K562 (cell line): Measurements from ENCODE around the gene MEF2B.

Source experiments
- IFI16 ChIP-seq: fragments of 250-450 bp; sonication (Bioruptor Pico); IDR thresholded peaks from 2 replicates; pipeline ENCODE4 v2.1.2; 2022; ENCODE audit warnings: mild to moderate bottlenecking, inconsistent platforms
- SMAD1 ChIP-seq: fragments of 150-350 bp; IDR thresholded peaks from 2 replicates; pipeline ENCODE4 v1.6.1; 2014; ENCODE audit warnings: low read length, low read depth; ENCODE audit not compliant: partially characterized antibody
- THRAP3 ChIP-seq: fragments of 450-650 bp; IDR thresholded peaks from 2 replicates; pipeline ENCODE4 v1.6.1; 2016; ENCODE audit warnings: mild to moderate bottlenecking, inconsistent platforms, borderline replicate concordance
- YBX1 ChIP-seq: fragments of 450-650 bp; IDR thresholded peaks from 2 replicates; pipeline ENCODE4 v1.7.1; 2016; ENCODE audit warnings: mild to moderate bottlenecking
- ZNF384 ChIP-seq: IDR thresholded peaks from 2 replicates; pipeline ENCODE4 v1.6.1; 2012; ENCODE audit warnings: low read depth, low read length, improper control_type of control experiment
- ZNF695 ChIP-seq: fragments of 450-650 bp; formaldehyde crosslinking; IDR thresholded peaks from 2 replicates; pipeline ENCODE4 v1.4.0; 2020; ENCODE audit warnings: mild to moderate bottlenecking, moderate library complexity
- ZNF830 ChIP-seq: fragments of 250-450 bp; sonication (Bioruptor Pico); IDR thresholded peaks from 2 replicates; pipeline ENCODE4 v1.5.0; 2021; ENCODE audit warnings: mild to moderate bottlenecking
- TF ChIP-seq, protein P1 (sequence below): fragments of 450-650 bp; formaldehyde crosslinking; IDR thresholded peaks from 2 replicates; pipeline ENCODE4 v1.4.0; 2020; ENCODE audit warnings: mild to moderate bottlenecking, moderate library complexity
- TF ChIP-seq, protein P2 (sequence below), 3 experiments: IDR thresholded peaks in 2 of 3; conservative IDR thresholded peaks in 1 of 3; 2 replicates each; pipeline ENCODE4 v1.5.1; 2011 to 2012; ENCODE audit warnings: low read length in 3 of 3, mild to moderate bottlenecking in 3 of 3, control low read depth in 2 of 3, improper control_type of control experiment in 1 of 3, inconsistent platforms in 1 of 3, low read depth in 1 of 3, mixed read lengths in 1 of 3, moderate library complexity in 1 of 3; ENCODE audit not compliant: insufficient read depth in 2 of 3

DNA sequence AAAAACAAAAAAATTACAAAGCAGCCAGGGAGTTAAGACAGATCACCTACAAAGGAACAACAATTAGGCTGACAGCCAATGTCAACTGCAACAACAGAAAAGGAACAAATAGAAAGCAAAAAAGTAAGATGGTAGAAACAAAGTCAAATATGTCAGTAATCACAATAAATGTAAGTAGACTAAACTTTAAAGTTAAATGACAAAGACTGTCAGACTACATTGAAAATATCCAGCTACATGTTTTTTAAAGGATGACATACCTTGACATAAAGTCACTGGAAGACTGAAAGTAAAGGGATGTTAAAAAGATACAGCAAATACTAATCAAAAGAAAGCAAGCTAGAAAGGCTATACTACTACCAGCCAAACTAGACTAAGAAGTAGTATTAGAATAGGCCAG lies 46.7 kb downstream of the MEF2B start:
- TF ChIP-seq, protein P1, sequence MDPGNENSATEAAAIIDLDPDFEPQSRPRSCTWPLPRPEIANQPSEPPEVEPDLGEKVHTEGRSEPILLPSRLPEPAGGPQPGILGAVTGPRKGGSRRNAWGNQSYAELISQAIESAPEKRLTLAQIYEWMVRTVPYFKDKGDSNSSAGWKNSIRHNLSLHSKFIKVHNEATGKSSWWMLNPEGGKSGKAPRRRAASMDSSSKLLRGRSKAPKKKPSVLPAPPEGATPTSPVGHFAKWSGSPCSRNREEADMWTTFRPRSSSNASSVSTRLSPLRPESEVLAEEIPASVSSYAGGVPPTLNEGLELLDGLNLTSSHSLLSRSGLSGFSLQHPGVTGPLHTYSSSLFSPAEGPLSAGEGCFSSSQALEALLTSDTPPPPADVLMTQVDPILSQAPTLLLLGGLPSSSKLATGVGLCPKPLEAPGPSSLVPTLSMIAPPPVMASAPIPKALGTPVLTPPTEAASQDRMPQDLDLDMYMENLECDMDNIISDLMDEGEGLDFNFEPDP (CRISPR knock-in tag): no peak
- TF ChIP-seq ZNF695 (no peak), IFI16 (CRISPR knock-in tag) (no peak), THRAP3 (no peak), ZNF384 (no peak), ZNF830 (no peak), YBX1 (no peak), SMAD1 (no peak)
- TF ChIP-seq, protein P2, sequence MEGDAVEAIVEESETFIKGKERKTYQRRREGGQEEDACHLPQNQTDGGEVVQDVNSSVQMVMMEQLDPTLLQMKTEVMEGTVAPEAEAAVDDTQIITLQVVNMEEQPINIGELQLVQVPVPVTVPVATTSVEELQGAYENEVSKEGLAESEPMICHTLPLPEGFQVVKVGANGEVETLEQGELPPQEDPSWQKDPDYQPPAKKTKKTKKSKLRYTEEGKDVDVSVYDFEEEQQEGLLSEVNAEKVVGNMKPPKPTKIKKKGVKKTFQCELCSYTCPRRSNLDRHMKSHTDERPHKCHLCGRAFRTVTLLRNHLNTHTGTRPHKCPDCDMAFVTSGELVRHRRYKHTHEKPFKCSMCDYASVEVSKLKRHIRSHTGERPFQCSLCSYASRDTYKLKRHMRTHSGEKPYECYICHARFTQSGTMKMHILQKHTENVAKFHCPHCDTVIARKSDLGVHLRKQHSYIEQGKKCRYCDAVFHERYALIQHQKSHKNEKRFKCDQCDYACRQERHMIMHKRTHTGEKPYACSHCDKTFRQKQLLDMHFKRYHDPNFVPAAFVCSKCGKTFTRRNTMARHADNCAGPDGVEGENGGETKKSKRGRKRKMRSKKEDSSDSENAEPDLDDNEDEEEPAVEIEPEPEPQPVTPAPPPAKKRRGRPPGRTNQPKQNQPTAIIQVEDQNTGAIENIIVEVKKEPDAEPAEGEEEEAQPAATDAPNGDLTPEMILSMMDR (IDR thresholded peaks at IDR 0.05 in 2 of 3, conservative IDR thresholded peaks at IDR 0.05 in 1 of 3; ENCODE audit: insufficient read depth in 2 of 3, low read depth in 1 of 3, low read length in 3 of 3): no peak
